Measurements from ENCODE around the gene SMYD3. TPM values are rescaled to one million over a fixed set of nuclear protein-coding genes. Genes with fewer than 3 reads are reported as not detected.

Gene SMYD3
- total RNA-seq: 18.9 and 20.0 TPM in 2 replicates

GRCh38 chr1:246506674-246507481, at the start of gene SMYD3:
Gene SMYD3 (minus strand): TSS chr1:246507279.

Other genes with a start within 250 kb of the SMYD3 start
- gene TFB2M, start 59.0 kb upstream of the SMYD3 start, total RNA-seq: 12.4 and 13.1 TPM in 2 replicates
- 18.1 and 25.6 TPM in 2 replicates for gene CNST, start 59.2 kb upstream of the SMYD3 start, total RNA-seq
- 34.4 and 40.0 TPM in 2 replicates for gene SCCPDH, start 217.1 kb upstream of the SMYD3 start, total RNA-seq

All from aortic smooth muscle cell (primary cell).